SK-N-SH treated with all-trans-retinoic acid at 6 μM for 48 hours (cell line): ENCODE data around the gene POU2F1.

Experiments used
- ATAC-seq: fragments of 200-7000 bp; cut with Tn5 transposase; 3 replicates; pipeline ENCODE4 v1.9.1; 2020; ENCODE audit warnings: mild to moderate bottlenecking, moderate library complexity
- ARNTL ChIP-seq: fragments of 450-650 bp; formaldehyde crosslinking; IDR thresholded peaks from 2 replicates; pipeline ENCODE4 v1.5.0; 2020; ENCODE audit warnings: low read depth, mild to moderate bottlenecking, moderate library complexity, borderline replicate concordance
- BACH2 ChIP-seq: fragments of 250-450 bp; sonication (Bioruptor Pico); IDR thresholded peaks from 2 replicates; pipeline ENCODE4 v1.9.0; 2021; ENCODE audit warnings: mild to moderate bottlenecking, borderline replicate concordance
- CSDC2 ChIP-seq: fragments of 250-450 bp; sonication (Bioruptor Pico); IDR thresholded peaks from 2 replicates; pipeline ENCODE4 v1.5.0; 2020; ENCODE audit warnings: mild to moderate bottlenecking, moderate library complexity
- ESRRG ChIP-seq: fragments of 250-450 bp; sonication (Bioruptor Pico); IDR thresholded peaks from 2 replicates; pipeline ENCODE4 v1.6.1; 2021; ENCODE audit warnings: mild to moderate bottlenecking
- GLIS3 ChIP-seq: fragments of 250-450 bp; sonication (Bioruptor Pico); IDR thresholded peaks from 2 replicates; pipeline ENCODE4 v1.5.0; 2020; ENCODE audit warnings: mild to moderate bottlenecking, moderate library complexity
- ISL1 ChIP-seq: fragments of 250-450 bp; sonication (Bioruptor Pico); IDR thresholded peaks from 2 replicates; pipeline ENCODE4 v2.1.2; 2022; ENCODE audit warnings: mild to moderate bottlenecking, moderate library complexity
- OSR1 ChIP-seq: fragments of 250-450 bp; sonication (Bioruptor Pico); IDR thresholded peaks from 2 replicates; pipeline ENCODE4 v1.8.0; 2022; ENCODE audit warnings: moderate library complexity, mild to moderate bottlenecking, inconsistent platforms
- PATZ1 ChIP-seq: fragments of 250-450 bp; sonication (Bioruptor Pico); IDR thresholded peaks from 2 replicates; pipeline ENCODE4 v1.8.0; 2020; ENCODE audit warnings: mild to moderate bottlenecking, moderate library complexity, borderline replicate concordance
- POU6F1 ChIP-seq: fragments of 250-450 bp; sonication (Bioruptor Pico); IDR thresholded peaks from 2 replicates; pipeline ENCODE4 v1.8.0; 2021; ENCODE audit warnings: low read depth, mild to moderate bottlenecking, moderate library complexity, borderline replicate concordance
- PPARA ChIP-seq: fragments of 250-450 bp; sonication (Bioruptor Pico); IDR thresholded peaks from 2 replicates; pipeline ENCODE4 v1.5.0; 2020; ENCODE audit warnings: mild to moderate bottlenecking, borderline replicate concordance
- RARB ChIP-seq: fragments of 250-450 bp; sonication (Bioruptor Pico); IDR thresholded peaks from 2 replicates; pipeline ENCODE4 v1.8.0; 2021; ENCODE audit warnings: mild to moderate bottlenecking, moderate library complexity
- SNAI2 ChIP-seq: fragments of 250-450 bp; sonication (Bioruptor Pico); IDR thresholded peaks from 2 replicates; pipeline ENCODE4 v1.5.0; 2020; ENCODE audit warnings: mild to moderate bottlenecking, moderate library complexity
- TCF4 ChIP-seq: fragments of 250-450 bp; sonication (Bioruptor Pico); IDR thresholded peaks from 2 replicates; pipeline ENCODE4 v1.8.0; 2021; ENCODE audit warnings: mild to moderate bottlenecking, moderate library complexity, borderline replicate concordance
- TOX ChIP-seq: fragments of 250-450 bp; sonication (Bioruptor Pico); IDR thresholded peaks from 2 replicates; pipeline ENCODE4 v1.8.0; 2021; ENCODE audit warnings: mild to moderate bottlenecking, moderate library complexity, borderline replicate concordance
- ZC3H10 ChIP-seq: fragments of 250-450 bp; sonication (Bioruptor Pico); IDR thresholded peaks from 2 replicates; pipeline ENCODE4 v1.5.1; 2021; ENCODE audit warnings: mild to moderate bottlenecking, moderate library complexity
- ZFP3 ChIP-seq: fragments of 250-450 bp; sonication (Bioruptor Pico); IDR thresholded peaks from 2 replicates; pipeline ENCODE4 v1.5.0; 2020; ENCODE audit warnings: mild to moderate bottlenecking, moderate library complexity
- ZFP30 ChIP-seq: fragments of 450-650 bp; formaldehyde crosslinking; IDR thresholded peaks from 2 replicates; pipeline ENCODE4 v1.5.0; 2022; ENCODE audit warnings: mild to moderate bottlenecking, moderate library complexity
- ZNF565 ChIP-seq: fragments of 450-650 bp; formaldehyde crosslinking; conservative IDR thresholded peaks from 2 replicates; pipeline ENCODE4 v1.5.0; 2020; ENCODE audit warnings: low read depth, mild to moderate bottlenecking, moderate library complexity
- ZNF70 ChIP-seq: fragments of 450-650 bp; formaldehyde crosslinking; IDR thresholded peaks from 2 replicates; pipeline ENCODE4 v1.5.0; 2020; ENCODE audit warnings: mild to moderate bottlenecking, moderate library complexity
- ZNF8 ChIP-seq: fragments of 450-650 bp; formaldehyde crosslinking; IDR thresholded peaks from 2 replicates; pipeline ENCODE4 v1.5.0; 2020; ENCODE audit warnings: mild to moderate bottlenecking, moderate library complexity
- TF ChIP-seq, protein P1 (sequence below): fragments of 250-450 bp; sonication (Bioruptor Pico); IDR thresholded peaks from 2 replicates; pipeline ENCODE4 v1.5.1; 2021; ENCODE audit warnings: mild to moderate bottlenecking, moderate library complexity
- TF ChIP-seq, protein P2 (sequence below): fragments of 250-450 bp; sonication (Bioruptor Pico); IDR thresholded peaks from 2 replicates; pipeline ENCODE4 v1.5.1; 2020; ENCODE audit warnings: low read depth, mild to moderate bottlenecking, moderate library complexity
- TF ChIP-seq, protein P3 (sequence below): fragments of 250-450 bp; sonication (Bioruptor Pico); IDR thresholded peaks from 2 replicates; pipeline ENCODE4 v1.5.0; 2020; ENCODE audit warnings: mild to moderate bottlenecking, moderate library complexity

Gene POU2F1

DNA sequence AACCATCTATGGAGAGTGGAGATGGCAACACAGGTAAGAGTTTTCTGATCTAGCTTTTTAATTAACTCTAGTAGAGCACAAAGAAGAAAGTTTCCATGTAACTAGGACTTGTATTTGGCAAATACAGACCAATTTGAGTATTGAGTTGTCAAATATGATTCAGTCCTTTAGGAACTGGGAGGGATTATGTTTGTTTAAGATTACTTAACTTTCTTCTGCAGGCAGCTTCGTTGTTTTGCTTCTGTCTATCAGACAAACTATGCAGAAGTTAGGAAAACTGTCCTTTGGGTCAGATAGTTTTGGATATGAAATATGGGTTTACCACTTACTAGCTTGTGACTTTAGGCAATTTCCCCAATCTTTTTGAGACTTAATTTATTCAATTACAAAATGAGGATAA is 111.8 kb downstream of the POU2F1 start:
- ATAC-seq = no peak
- TF ChIP-seq CSDC2 (CRISPR knock-in tag) = no peak
- TF ChIP-seq SNAI2 (CRISPR knock-in tag) = no peak
- TF ChIP-seq, protein P1, sequence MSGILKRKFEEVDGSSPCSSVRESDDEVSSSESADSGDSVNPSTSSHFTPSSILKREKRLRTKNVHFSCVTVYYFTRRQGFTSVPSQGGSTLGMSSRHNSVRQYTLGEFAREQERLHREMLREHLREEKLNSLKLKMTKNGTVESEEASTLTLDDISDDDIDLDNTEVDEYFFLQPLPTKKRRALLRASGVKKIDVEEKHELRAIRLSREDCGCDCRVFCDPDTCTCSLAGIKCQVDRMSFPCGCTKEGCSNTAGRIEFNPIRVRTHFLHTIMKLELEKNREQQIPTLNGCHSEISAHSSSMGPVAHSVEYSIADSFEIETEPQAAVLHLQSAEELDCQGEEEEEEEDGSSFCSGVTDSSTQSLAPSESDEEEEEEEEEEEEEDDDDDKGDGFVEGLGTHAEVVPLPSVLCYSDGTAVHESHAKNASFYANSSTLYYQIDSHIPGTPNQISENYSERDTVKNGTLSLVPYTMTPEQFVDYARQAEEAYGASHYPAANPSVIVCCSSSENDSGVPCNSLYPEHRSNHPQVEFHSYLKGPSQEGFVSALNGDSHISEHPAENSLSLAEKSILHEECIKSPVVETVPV (CRISPR knock-in tag) = no peak
- TF ChIP-seq GLIS3 (CRISPR knock-in tag) = no peak
- TF ChIP-seq OSR1 (CRISPR knock-in tag) = no peak
- TF ChIP-seq ARNTL (CRISPR knock-in tag) = no peak
- no peak for TF ChIP-seq PATZ1
- TF ChIP-seq TOX = no peak
- TF ChIP-seq, protein P2, sequence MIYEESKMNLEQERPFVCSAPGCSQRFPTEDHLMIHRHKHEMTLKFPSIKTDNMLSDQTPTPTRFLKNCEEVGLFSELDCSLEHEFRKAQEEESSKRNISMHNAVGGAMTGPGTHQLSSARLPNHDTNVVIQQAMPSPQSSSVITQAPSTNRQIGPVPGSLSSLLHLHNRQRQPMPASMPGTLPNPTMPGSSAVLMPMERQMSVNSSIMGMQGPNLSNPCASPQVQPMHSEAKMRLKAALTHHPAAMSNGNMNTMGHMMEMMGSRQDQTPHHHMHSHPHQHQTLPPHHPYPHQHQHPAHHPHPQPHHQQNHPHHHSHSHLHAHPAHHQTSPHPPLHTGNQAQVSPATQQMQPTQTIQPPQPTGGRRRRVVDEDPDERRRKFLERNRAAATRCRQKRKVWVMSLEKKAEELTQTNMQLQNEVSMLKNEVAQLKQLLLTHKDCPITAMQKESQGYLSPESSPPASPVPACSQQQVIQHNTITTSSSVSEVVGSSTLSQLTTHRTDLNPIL (CRISPR knock-in tag) = no peak
- TF ChIP-seq ZFP30 (CRISPR knock-in tag) = no peak
- no peak for TF ChIP-seq ZFP3 (CRISPR knock-in tag)
- no peak for TF ChIP-seq ZNF565
- no peak for TF ChIP-seq RARB (CRISPR knock-in tag)
- TF ChIP-seq ISL1 (CRISPR knock-in tag) = no peak
- TF ChIP-seq PPARA (CRISPR knock-in tag) = no peak

GRCh38 chr1:167333124-167333523 is 112.4 kb downstream of the POU2F1 start:
- no peak for ATAC-seq
- no peak for TF ChIP-seq ZNF70 (CRISPR knock-in tag)
- TF ChIP-seq ZNF8 (CRISPR knock-in tag) = no peak
- no peak for TF ChIP-seq ESRRG (CRISPR knock-in tag)
- no peak for TF ChIP-seq RARB (CRISPR knock-in tag)
- TF ChIP-seq, protein P2 (CRISPR knock-in tag) = no peak
- no peak for TF ChIP-seq OSR1 (CRISPR knock-in tag)
- no peak for TF ChIP-seq TCF4 (CRISPR knock-in tag)
- no peak for TF ChIP-seq ISL1 (CRISPR knock-in tag)
- TF ChIP-seq POU6F1 (CRISPR knock-in tag) = no peak
- no peak for TF ChIP-seq PPARA (CRISPR knock-in tag)
- no peak for TF ChIP-seq ZC3H10 (CRISPR knock-in tag)

DNA sequence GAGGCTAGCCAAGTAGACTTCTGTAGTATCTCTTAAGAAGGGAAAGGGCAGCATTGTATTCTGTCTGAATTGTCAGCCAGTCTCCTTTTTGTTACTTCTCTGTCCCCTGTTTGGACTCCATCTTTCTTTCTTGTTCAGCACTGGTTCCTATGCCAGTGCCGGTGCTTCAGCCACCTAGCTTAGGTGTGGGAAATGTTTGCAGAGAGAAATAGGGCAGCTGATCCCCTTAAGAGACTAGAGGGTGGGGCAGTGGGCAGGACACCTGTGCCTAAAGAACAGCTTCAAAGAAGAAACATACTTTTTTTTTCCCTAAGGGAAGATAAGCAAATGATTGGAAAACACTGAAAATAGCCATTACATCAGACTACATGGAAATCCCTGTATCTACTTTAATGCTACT is 113.0 kb downstream of the POU2F1 start:
- no peak for ATAC-seq
- no peak for TF ChIP-seq BACH2 (CRISPR knock-in tag)
- TF ChIP-seq ESRRG (CRISPR knock-in tag) = no peak
- TF ChIP-seq ARNTL (CRISPR knock-in tag) = no peak

- ATAC-seq = no peak
- TF ChIP-seq PPARA (CRISPR knock-in tag) (no peak), RARB (CRISPR knock-in tag) (no peak), ZFP30 (CRISPR knock-in tag) (no peak), ARNTL (CRISPR knock-in tag) (no peak), ESRRG (CRISPR knock-in tag) (no peak), ZNF8 (CRISPR knock-in tag) (no peak), POU6F1 (CRISPR knock-in tag) (no peak)
- TF ChIP-seq, protein P3, sequence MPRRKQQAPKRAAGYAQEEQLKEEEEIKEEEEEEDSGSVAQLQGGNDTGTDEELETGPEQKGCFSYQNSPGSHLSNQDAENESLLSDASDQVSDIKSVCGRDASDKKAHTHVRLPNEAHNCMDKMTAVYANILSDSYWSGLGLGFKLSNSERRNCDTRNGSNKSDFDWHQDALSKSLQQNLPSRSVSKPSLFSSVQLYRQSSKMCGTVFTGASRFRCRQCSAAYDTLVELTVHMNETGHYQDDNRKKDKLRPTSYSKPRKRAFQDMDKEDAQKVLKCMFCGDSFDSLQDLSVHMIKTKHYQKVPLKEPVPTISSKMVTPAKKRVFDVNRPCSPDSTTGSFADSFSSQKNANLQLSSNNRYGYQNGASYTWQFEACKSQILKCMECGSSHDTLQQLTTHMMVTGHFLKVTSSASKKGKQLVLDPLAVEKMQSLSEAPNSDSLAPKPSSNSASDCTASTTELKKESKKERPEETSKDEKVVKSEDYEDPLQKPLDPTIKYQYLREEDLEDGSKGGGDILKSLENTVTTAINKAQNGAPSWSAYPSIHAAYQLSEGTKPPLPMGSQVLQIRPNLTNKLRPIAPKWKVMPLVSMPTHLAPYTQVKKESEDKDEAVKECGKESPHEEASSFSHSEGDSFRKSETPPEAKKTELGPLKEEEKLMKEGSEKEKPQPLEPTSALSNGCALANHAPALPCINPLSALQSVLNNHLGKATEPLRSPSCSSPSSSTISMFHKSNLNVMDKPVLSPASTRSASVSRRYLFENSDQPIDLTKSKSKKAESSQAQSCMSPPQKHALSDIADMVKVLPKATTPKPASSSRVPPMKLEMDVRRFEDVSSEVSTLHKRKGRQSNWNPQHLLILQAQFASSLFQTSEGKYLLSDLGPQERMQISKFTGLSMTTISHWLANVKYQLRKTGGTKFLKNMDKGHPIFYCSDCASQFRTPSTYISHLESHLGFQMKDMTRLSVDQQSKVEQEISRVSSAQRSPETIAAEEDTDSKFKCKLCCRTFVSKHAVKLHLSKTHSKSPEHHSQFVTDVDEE = no peak
These were observed 118.7 kb downstream of the POU2F1 start for GRCh38 chr1:167339405-167339804.
